Midbrain (tissue), 1 donor: ENCODE results near the gene C3orf33.

ENCODE experiments used
- DNase-seq: peaks from one replicate; lab custom pipeline; 2025; lab: John Stamatoyannopoulos, UW

C3orf33 gene

GRCh38 chr3:155741603-155742002 lies 64.5 kb downstream of the C3orf33 start:
- no peak for DNase-seq

- DNase-seq = no peak
Measured at GRCh38 chr3:155741101-155741500, 65.0 kb downstream of the C3orf33 start.

DNA sequence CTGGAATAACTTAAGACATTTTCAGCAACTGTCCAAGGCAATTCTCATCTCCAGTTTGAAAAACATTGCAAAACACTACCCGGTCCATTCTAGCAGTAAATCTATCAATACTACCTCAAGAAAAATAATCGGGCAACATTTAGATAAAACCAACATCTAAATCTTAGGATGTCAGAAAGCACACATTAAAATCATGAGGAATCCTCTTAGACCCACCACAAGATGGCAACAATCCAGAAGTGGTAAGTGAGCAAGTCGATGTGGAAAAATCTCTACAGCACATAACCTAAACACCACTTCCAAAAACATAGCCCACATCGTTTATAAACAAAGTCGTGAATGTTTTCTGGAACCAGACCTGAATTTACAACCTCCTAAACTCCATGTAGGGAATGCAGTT lies 66.9 kb downstream of the C3orf33 start:
- DNase-seq = no peak

DNA sequence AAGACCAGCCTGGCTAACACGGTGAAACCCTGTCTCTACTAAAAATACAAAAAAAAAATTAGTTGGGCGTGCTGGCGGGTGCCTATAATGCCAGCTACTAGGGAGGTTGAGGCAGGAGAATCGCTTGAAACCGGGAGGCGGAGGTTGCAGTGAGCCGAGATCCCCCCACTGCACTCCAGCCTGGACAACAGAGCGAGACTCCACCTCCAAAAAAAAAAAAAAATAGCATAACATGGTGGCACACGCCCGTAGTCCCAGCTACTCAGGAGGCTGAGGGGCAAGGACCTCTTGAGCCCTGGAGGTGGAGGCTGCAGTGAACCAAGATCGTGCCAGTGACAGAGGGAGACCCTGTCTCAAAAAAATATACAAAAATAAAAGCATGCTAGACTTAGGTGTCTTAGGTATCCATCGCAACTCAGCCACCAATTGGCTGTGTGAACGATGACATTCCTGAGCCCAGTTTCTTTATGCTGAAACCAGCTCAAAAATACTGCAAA lies 67.5 kb downstream of the C3orf33 start:
- DNase-seq = no peak

GRCh38 chr3:155737844-155738460 lies 68.1 kb downstream of the C3orf33 start:
- DNase-seq = peak; percentile 16

DNA sequence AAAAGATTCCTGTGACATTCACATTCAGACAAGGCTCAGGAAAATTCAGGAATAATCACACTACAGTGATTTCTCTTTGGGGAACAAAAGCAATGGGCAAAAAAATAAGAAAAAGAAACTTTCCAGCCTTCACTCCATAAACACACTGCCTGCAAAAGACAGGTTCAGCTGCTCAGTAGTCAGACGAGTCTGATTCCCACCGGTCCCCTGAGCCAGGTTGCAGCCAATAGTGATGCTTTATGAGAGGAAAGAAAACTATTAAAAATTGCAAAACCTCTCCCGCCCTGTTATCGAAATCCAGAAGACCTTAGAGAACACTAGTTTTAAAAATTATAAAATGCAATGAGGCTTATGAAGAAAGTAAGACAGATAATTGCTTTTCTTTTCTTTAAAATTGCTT lies 69.7 kb downstream of the C3orf33 start:
- no peak for DNase-seq

GRCh38 chr3:155730843-155731242 lies 75.2 kb downstream of the C3orf33 start:
- no peak for DNase-seq

- no peak for DNase-seq
Measured at GRCh38 chr3:155727836-155728235, 78.2 kb downstream of the C3orf33 start.

DNA sequence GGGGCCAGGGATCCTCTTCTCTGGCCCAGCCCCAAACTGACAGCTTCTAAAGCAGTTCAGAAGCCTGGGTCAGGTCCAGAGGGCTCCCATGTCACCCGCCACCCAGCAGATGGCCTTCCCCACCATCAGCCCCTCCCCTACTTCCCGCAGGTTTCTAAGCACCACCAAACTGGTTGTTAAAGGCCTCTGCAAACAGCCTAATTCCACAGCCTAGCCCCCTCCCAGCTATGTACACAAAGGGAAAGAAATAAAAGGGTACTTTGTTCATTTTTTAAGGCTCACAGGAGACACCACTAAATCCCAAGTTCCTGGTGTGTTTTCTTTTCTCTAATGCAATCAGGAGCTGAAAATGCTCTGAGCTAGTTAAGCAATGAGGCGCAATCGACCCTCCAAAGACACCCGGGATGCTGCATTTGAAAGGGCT lies 91.8 kb downstream of the C3orf33 start:
- DNase-seq = no peak
